GM23338 (cell line): ENCODE measurements around the gene PHLDB1. TPM values are rescaled to one million over a fixed set of nuclear protein-coding genes. Genes with fewer than 3 reads are reported as not detected.

ENCODE experiments used
- ATAC-seq: fragments of 200-7000 bp; cut with Tn5 transposase; 3 replicates; pipeline ENCODE4 v1.9.1; 2020
- DNase-seq: peaks from one replicate; pipeline ENCODE4 v3.0.0-alpha.2; 2015; ENCODE audit warnings: low spot score
- H2AFZ ChIP-seq: fragments of 200-600 bp; sonication (generic); 2 replicates; pipeline ENCODE4 v1.8.0; 2016; ENCODE audit warnings: antibody characterized with exemption, mild to moderate bottlenecking, moderate library complexity
- H3F3A ChIP-seq: fragments of 200-600 bp; sonication (generic); replicated peaks from 2 replicates; pipeline ENCODE4 v1.8.0; 2017; ENCODE audit warnings: antibody characterized with exemption, mixed run types, low read depth
- H3K27ac ChIP-seq: fragments of 200-600 bp; sonication (generic); 2 replicates; pipeline ENCODE4 v1.6.1; 2016; ENCODE audit warnings: low read depth
- H3K27me3 ChIP-seq: fragments of 200-600 bp; sonication (generic); 2 replicates; pipeline ENCODE4 v1.8.0; 2016; ENCODE audit warnings: mild to moderate bottlenecking, mixed run types, moderate library complexity; ENCODE audit not compliant: insufficient read depth
- H3K36me3 ChIP-seq: fragments of 200-600 bp; sonication (generic); 2 replicates; pipeline ENCODE4 v1.8.0; 2016; ENCODE audit warnings: mild to moderate bottlenecking; ENCODE audit not compliant: insufficient read depth
- H3K4me1 ChIP-seq: fragments of 200-600 bp; sonication (generic); 2 replicates; pipeline ENCODE4 v1.8.0; 2016; ENCODE audit warnings: mild to moderate bottlenecking, moderate library complexity; ENCODE audit not compliant: insufficient read depth
- H3K4me2 ChIP-seq: fragments of 200-600 bp; sonication (generic); 2 replicates; pipeline ENCODE4 v1.7.1; 2017; ENCODE audit warnings: mixed run types
- H3K4me3 ChIP-seq: fragments of 200-600 bp; sonication (generic); 2 replicates; pipeline ENCODE4 v1.6.1; 2016; ENCODE audit warnings: mixed run types
- H3K79me2 ChIP-seq: fragments of 200-600 bp; sonication (generic); replicated peaks from 2 replicates; pipeline ENCODE4 v1.8.0; 2017; ENCODE audit warnings: mild to moderate bottlenecking; ENCODE audit not compliant: insufficient read depth
- H3K9me2 ChIP-seq: fragments of 200-600 bp; sonication (generic); 2 replicates; pipeline ENCODE4 v1.8.0; 2017; ENCODE audit not compliant: insufficient read depth
- H4K20me1 ChIP-seq: fragments of 200-600 bp; sonication (generic); replicated peaks from 2 replicates; pipeline ENCODE4 v1.8.0; 2017; ENCODE audit warnings: mild to moderate bottlenecking; ENCODE audit not compliant: insufficient read depth
- H3K27ac Mint-ChIP-seq: 2 replicates; pipeline ENCODE4 v1.8.0; 2020; ENCODE audit warnings: inconsistent platforms, mild to moderate bottlenecking, moderate library complexity, mixed read lengths
- H3K27me3 Mint-ChIP-seq: 3 replicates; pipeline ENCODE4 v1.8.0; 2022; ENCODE audit warnings: low read depth, mild to moderate bottlenecking, moderate library complexity, mixed read lengths, inconsistent platforms; ENCODE audit not compliant: insufficient read depth, poor library complexity
- H3K36me3 Mint-ChIP-seq: 3 replicates; pipeline ENCODE4 v1.8.0; 2021; ENCODE audit warnings: low read depth, mild to moderate bottlenecking, inconsistent platforms, moderate library complexity, mixed read lengths
- H3K4me1 Mint-ChIP-seq: 3 replicates; pipeline ENCODE4 v1.8.0; 2020; ENCODE audit warnings: mild to moderate bottlenecking, inconsistent platforms, mixed read lengths
- H3K4me3 Mint-ChIP-seq: 3 replicates; pipeline ENCODE4 v1.8.0; 2021; ENCODE audit warnings: moderate library complexity, mild to moderate bottlenecking, inconsistent platforms, mixed read lengths
- H3K9me3 Mint-ChIP-seq: 3 replicates; pipeline ENCODE4 v1.8.0; 2020; ENCODE audit warnings: moderate library complexity, mild to moderate bottlenecking, inconsistent platforms, mixed read lengths
- CREB1 ChIP-seq: fragments of 250-450 bp; sonication (Bioruptor Pico); IDR thresholded peaks from 2 replicates; pipeline ENCODE4 v1.5.0; 2020; ENCODE audit warnings: low read depth, mild to moderate bottlenecking, moderate library complexity
- CTCF ChIP-seq, 2 experiments: fragments of 200-600 bp in 1 of 2; sonication (generic) in 1 of 2; conservative IDR thresholded peaks; 2 replicates each; pipeline versions ENCODE4 v1.5.1 to v1.6.1; 2016 to 2017; ENCODE audit warnings: antibody characterized with exemption in 2 of 2, low read depth in 2 of 2, mild to moderate bottlenecking in 2 of 2, moderate library complexity in 1 of 2
- EZH2 ChIP-seq: fragments of 200-600 bp; sonication (generic); IDR thresholded peaks from one replicate; pipeline ENCODE4 v1.8.0; 2017; ENCODE audit warnings: antibody characterized with exemption, mild to moderate bottlenecking, low read depth; ENCODE audit not compliant: unreplicated experiment
- EZH2phosphoT487 ChIP-seq: fragments of 200-600 bp; sonication (generic); IDR thresholded peaks from one replicate; pipeline ENCODE4 v1.8.1; 2018; ENCODE audit warnings: antibody characterized with exemption; ENCODE audit not compliant: unreplicated experiment
- JUNB ChIP-seq: IDR thresholded peaks from one replicate; pipeline ENCODE4 v1.6.1; 2016; ENCODE audit warnings: antibody characterized with exemption; ENCODE audit not compliant: unreplicated experiment
- NANOG ChIP-seq: IDR thresholded peaks from 2 replicates; pipeline ENCODE4 v1.6.1; 2016; ENCODE audit warnings: antibody characterized with exemption, borderline replicate concordance
- POLR2AphosphoS5 ChIP-seq: IDR thresholded peaks from 2 replicates; pipeline ENCODE4 v1.6.1; 2016; ENCODE audit warnings: antibody characterized with exemption, low read depth
- REST ChIP-seq: IDR thresholded peaks from one replicate; pipeline ENCODE4 v1.6.1; 2018; ENCODE audit warnings: antibody characterized with exemption; ENCODE audit not compliant: unreplicated experiment
- STAT1 ChIP-seq: IDR thresholded peaks from one replicate; pipeline ENCODE4 v1.6.1; 2016; ENCODE audit warnings: antibody characterized with exemption; ENCODE audit not compliant: unreplicated experiment
- ZNF114 ChIP-seq: fragments of 250-450 bp; sonication (Bioruptor Pico); IDR thresholded peaks from 2 replicates; pipeline ENCODE4 v1.5.0; 2020; ENCODE audit warnings: mild to moderate bottlenecking, moderate library complexity
- ZNF331 ChIP-seq: fragments of 250-450 bp; sonication (Bioruptor Pico); IDR thresholded peaks from 2 replicates; pipeline ENCODE4 v1.5.0; 2020; ENCODE audit warnings: low read depth, mild to moderate bottlenecking, moderate library complexity
- ZNF462 ChIP-seq: fragments of 250-450 bp; sonication (Bioruptor Pico); IDR thresholded peaks from 2 replicates; pipeline ENCODE4 v1.5.0; 2020; ENCODE audit warnings: mild to moderate bottlenecking, moderate library complexity
- polyA plus RNA-seq: library from polyadenylated mRNA; unstranded; fragments of >200 nt; fragmentation: Nextera tagmentation; extraction: Ambion mirVana; gene quantifications from 2 replicates; pipeline ENCODE4 v1.2.1, GENCODE V29; 2016
- total RNA-seq: library from RNA; depleted of rRNA; stranded (reverse); fragments of >200 nt; shearing (Covaris generic); gene quantifications from 2 replicates; pipeline ENCODE4 v1.2.3, GENCODE V29; 2014
- TF ChIP-seq, protein P1 (sequence below): IDR thresholded peaks from 2 replicates; pipeline ENCODE4 v1.6.1; 2016; ENCODE audit warnings: antibody characterized with exemption

The PHLDB1 gene
- total and polyA plus RNA-seq, 2 experiments from 2014 or later, result 46.0 to 85.2 TPM

GRCh38 chr11:118673361-118674081 is 66.1 kb downstream of the PHLDB1 start (continued):
- no peak for TF ChIP-seq ZNF462

- no peaks in the 10 kb centered on the region for H3F3A ChIP-seq
- 0 out of 2 replicates have a peak, but pooled peaks cover 2% of the 10 kb centered on the region for H3K9me2 ChIP-seq
- Mint-ChIP-seq H3K27ac (no peak overlapping the region), H3K4me1 (peaks cover 2% of the 10 kb centered on the region; the same call in 2 of the 3 replicates), H3K36me3 (peaks cover 4% of the 10 kb centered on the region; the same call in 2 of the 3 replicates), H3K9me3 (peaks cover 31% of the 10 kb centered on the region), H3K27me3 (peaks cover 7% of the 10 kb centered on the region), H3K4me3 (no peak overlapping the region)
- H3K27ac ChIP-seq, result no peak overlapping the region
- no peaks in the 10 kb centered on the region for H4K20me1 ChIP-seq
- H3K4me2 ChIP-seq, result no peak overlapping the region
- H3K4me3 ChIP-seq, result no peak overlapping the region
- H3K79me2 ChIP-seq, result no peaks in the 10 kb centered on the region
- no peak overlapping the region for H2AFZ ChIP-seq
- H3K4me1 ChIP-seq, result no peaks in the 10 kb centered on the region
- no peaks in the 10 kb centered on the region; the same call in 1 of the 2 replicates for H3K36me3 ChIP-seq
- no peak for ATAC-seq
- H3K27me3 ChIP-seq, result no peaks in the 10 kb centered on the region
- DNase-seq, result no peak
- TF ChIP-seq ZNF114 (no peak), REST (no peak), NANOG (no peak), CTCF (conservative IDR thresholded peaks at IDR 0.05; ENCODE audit: low read depth in 2 of 2) (no peak), EZH2 (no peak), CREB1 (CRISPR knock-in tag) (no peak), JUNB (no peak), ZNF331 (no peak), EZH2phosphoT487 (no peak), STAT1 (no peak), POLR2AphosphoS5 (no peak)
- TF ChIP-seq, protein P1, sequence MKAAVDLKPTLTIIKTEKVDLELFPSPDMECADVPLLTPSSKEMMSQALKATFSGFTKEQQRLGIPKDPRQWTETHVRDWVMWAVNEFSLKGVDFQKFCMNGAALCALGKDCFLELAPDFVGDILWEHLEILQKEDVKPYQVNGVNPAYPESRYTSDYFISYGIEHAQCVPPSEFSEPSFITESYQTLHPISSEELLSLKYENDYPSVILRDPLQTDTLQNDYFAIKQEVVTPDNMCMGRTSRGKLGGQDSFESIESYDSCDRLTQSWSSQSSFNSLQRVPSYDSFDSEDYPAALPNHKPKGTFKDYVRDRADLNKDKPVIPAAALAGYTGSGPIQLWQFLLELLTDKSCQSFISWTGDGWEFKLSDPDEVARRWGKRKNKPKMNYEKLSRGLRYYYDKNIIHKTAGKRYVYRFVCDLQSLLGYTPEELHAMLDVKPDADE, result no peak
These were observed 66.6 kb downstream of the PHLDB1 start for GRCh38 chr11:118674082-118674435.
